Measurements from ENCODE around the gene SLC2A1.

Gene SLC2A1

GRCh38 chr1:42958488-42959319, at the start of gene SLC2A1:
SLC2A1 (minus strand) TSS chr1:42958868; CDS start chr1:42958651, 217 bp downstream.
- DNase-seq, result peak; percentile 46 to 63

GRCh38 chr1:43007377-43008114, 48.9 kb upstream of the SLC2A1 start:
- no peak for DNase-seq

GRCh38 chr1:43005460-43006361, 47.0 kb upstream of the SLC2A1 start:
- DNase-seq, result no peak

- no peak for DNase-seq
Observed at GRCh38 chr1:43004587-43005459, 46.2 kb upstream of the SLC2A1 start.

GRCh38 chr1:43002766-43003165, 44.1 kb upstream of the SLC2A1 start:
- no peak for DNase-seq

GRCh38 chr1:43002116-43002515, 43.4 kb upstream of the SLC2A1 start:
- DNase-seq, result no peak

GRCh38 chr1:43001434-43001833, 42.8 kb upstream of the SLC2A1 start:
- DNase-seq, result no peak

- DNase-seq, result no peak
Observed at GRCh38 chr1:43000271-43000670, 41.6 kb upstream of the SLC2A1 start.

- DNase-seq, result no peak
Observed at GRCh38 chr1:42999308-42999707, 40.6 kb upstream of the SLC2A1 start.

GRCh38 chr1:42998386-42998785, 39.7 kb upstream of the SLC2A1 start:
- no peak for DNase-seq

GRCh38 chr1:42996384-42996970, 37.8 kb upstream of the SLC2A1 start:
- no peak for DNase-seq

- DNase-seq, result peak in 1 of 2 donors; percentile 93
Observed at GRCh38 chr1:42993502-42994136, 35.0 kb upstream of the SLC2A1 start.

GRCh38 chr1:42992054-42992571, 33.4 kb upstream of the SLC2A1 start:
- no peak for DNase-seq

GRCh38 chr1:42990757-42991346, 32.2 kb upstream of the SLC2A1 start:
- no peak for DNase-seq

GRCh38 chr1:42983693-42984092, 25.0 kb upstream of the SLC2A1 start:
- no peak for DNase-seq

- DNase-seq, result no peak
Observed at GRCh38 chr1:42983253-42983652, 24.6 kb upstream of the SLC2A1 start.

GRCh38 chr1:42982641-42983040, 24.0 kb upstream of the SLC2A1 start:
- no peak for DNase-seq

GRCh38 chr1:42981871-42982270, 23.2 kb upstream of the SLC2A1 start:
- no peak for DNase-seq

- DNase-seq, result no peak
Observed at GRCh38 chr1:42981255-42981805, 22.7 kb upstream of the SLC2A1 start.
